Lower leg skin (tissue), 3 donors: ENCODE measurements around the gene ASPRV1.

Experiments used
- POLR2A ChIP-seq, 2 donors: fragments of 450-650 bp; IDR thresholded peaks; one replicate each; pipeline ENCODE4 v1.6.1; 2016 to 2017; ENCODE audit warnings: antibody characterized with exemption in 2 of 2, mild to moderate bottlenecking in 1 of 2, moderate library complexity in 1 of 2
- TF ChIP-seq, protein P1 (sequence below), 3 donors: fragments of 450-650 bp; IDR thresholded peaks; one replicate each; pipeline ENCODE4 v1.5.1; 2016; ENCODE audit warnings: antibody characterized with exemption in 3 of 3, mild to moderate bottlenecking in 3 of 3, moderate library complexity in 2 of 3

DNA sequence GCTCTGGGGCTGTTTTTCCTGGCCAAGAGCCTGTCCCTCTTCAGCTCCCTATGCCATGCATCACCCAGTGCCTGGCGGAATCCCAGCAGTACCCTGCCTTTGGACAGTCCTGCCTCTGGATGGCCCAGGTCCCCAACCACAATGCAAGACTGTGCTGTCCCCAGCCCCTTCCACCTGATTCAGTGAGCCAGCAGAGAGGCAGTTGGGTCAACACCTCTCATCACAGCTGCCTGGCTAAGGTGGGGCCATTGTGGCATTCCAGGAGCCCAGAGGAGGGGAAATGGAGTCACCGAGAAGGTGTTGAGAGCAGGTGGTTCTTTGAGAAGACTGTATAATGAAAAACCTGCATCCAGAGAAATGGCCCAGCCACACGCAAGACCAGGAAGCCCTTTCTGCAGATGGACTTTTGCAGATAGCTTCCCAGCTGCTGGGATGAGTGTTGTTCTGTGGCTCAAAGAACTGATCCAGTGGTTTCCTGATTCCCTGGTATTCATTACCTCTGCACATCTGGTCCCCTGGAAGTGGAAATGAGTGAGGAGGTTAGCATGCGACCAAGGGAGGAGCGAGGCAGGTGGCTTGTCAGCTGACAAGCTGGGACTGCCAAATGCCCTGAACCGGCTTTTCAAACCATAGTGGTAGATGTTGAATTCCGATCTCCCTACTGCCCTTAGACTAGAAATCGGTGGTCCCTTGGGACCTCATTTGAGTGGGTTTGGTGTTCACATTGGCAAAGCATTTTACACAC is 1.7 kb upstream of the ASPRV1 start:
- TF ChIP-seq, protein P1, sequence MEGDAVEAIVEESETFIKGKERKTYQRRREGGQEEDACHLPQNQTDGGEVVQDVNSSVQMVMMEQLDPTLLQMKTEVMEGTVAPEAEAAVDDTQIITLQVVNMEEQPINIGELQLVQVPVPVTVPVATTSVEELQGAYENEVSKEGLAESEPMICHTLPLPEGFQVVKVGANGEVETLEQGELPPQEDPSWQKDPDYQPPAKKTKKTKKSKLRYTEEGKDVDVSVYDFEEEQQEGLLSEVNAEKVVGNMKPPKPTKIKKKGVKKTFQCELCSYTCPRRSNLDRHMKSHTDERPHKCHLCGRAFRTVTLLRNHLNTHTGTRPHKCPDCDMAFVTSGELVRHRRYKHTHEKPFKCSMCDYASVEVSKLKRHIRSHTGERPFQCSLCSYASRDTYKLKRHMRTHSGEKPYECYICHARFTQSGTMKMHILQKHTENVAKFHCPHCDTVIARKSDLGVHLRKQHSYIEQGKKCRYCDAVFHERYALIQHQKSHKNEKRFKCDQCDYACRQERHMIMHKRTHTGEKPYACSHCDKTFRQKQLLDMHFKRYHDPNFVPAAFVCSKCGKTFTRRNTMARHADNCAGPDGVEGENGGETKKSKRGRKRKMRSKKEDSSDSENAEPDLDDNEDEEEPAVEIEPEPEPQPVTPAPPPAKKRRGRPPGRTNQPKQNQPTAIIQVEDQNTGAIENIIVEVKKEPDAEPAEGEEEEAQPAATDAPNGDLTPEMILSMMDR (IDR thresholded peaks at IDR 0.05) = no peak
- TF ChIP-seq POLR2A (IDR thresholded peaks at IDR 0.05) = no peak
